ENCODE measurements around the gene CCPG1. TPM values are rescaled to one million over a fixed set of nuclear protein-coding genes. Genes with fewer than 3 reads are reported as not detected.

The CCPG1 gene
- total RNA-seq, 1 experiment from 2014 or later = 27.5 TPM

DNA sequence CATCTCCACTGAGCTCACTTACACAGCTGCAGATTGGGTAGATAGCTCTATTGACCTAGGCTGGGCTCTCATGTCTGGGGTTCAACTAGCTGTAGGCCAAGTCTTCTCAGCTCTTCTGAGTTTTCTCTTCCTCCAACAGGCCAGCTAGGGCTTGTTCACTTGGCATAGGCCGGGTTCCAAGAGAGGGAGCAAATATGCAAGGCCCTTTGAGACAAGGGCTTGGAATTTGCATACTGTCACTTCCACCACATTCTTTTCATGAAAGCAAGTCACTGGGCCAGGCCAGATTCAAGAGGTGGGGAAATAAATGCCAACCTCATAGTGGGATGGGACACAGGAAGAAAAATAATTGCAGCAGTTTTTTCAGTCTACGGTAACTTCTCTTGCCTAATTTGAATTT lies 64.0 kb downstream of the CCPG1 start:
- Histone ChIP-seq H3K4me1 (ENCODE audit: insufficient read depth, low read length, poor library complexity, severe bottlenecking) (peaks cover 21% of the 10 kb centered on the region), H3K36me3 (ENCODE audit: insufficient read depth, low read length, poor library complexity, severe bottlenecking) (no peaks in the 10 kb centered on the region), H3K27ac (ENCODE audit: low read depth, low read length, poor library complexity, severe bottlenecking) (no peak overlapping the region), H3K4me3 (ENCODE audit: low read depth, low read length, poor library complexity, severe bottlenecking) (no peak overlapping the region), H3K27me3 (replicated peaks; ENCODE audit: insufficient read depth, low read depth, low read length, poor library complexity) (no peaks in the 10 kb centered on the region), H3K9me3 (ENCODE audit: low read depth, low read length, poor library complexity, severe bottlenecking) (no peaks in the 10 kb centered on the region)
- ChIA-PET CTCF (no interaction called here), POLR2A (ENCODE audit: low non-redundant PET) (no interaction called here)
- peak; percentile 18 for DNase-seq (ENCODE audit: low spot score)
- TF ChIP-seq EZH2 (IDR thresholded peaks at IDR 0.05; ENCODE audit: borderline replicate concordance, low read depth, low read length, poor library complexity, severe bottlenecking) = no peak
- TF ChIP-seq, protein P1, sequence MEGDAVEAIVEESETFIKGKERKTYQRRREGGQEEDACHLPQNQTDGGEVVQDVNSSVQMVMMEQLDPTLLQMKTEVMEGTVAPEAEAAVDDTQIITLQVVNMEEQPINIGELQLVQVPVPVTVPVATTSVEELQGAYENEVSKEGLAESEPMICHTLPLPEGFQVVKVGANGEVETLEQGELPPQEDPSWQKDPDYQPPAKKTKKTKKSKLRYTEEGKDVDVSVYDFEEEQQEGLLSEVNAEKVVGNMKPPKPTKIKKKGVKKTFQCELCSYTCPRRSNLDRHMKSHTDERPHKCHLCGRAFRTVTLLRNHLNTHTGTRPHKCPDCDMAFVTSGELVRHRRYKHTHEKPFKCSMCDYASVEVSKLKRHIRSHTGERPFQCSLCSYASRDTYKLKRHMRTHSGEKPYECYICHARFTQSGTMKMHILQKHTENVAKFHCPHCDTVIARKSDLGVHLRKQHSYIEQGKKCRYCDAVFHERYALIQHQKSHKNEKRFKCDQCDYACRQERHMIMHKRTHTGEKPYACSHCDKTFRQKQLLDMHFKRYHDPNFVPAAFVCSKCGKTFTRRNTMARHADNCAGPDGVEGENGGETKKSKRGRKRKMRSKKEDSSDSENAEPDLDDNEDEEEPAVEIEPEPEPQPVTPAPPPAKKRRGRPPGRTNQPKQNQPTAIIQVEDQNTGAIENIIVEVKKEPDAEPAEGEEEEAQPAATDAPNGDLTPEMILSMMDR (conservative IDR thresholded peaks at IDR 0.05; ENCODE audit: low read depth, low read length) = no peak
- intact Hi-C loops (cut with micrococcal nuclease; ENCODE audit: unreplicated experiment) = no loop called here
- no TSS peak for BruUV-seq (replicated peaks)

DNA sequence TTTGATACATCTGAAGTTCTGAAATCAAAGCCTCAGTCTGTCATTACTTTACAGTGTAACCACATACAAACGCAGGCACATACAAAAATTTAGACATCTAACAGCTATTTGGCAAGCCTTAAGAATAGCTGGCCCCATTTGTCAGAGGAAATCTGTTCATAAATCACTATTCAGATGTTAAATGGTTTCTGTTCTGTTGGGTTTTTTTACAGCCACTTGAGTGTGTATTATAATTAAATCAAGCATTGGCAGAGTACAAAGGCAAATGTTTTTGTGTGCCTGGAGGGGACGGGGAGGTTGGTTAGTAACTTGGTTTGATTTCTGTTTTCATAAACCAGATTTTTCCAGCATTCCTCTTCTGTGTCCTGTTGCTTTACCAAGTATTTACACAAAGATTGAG lies 65.0 kb downstream of the CCPG1 start:
- CTCF ChIA-PET = no interaction called here

DNA sequence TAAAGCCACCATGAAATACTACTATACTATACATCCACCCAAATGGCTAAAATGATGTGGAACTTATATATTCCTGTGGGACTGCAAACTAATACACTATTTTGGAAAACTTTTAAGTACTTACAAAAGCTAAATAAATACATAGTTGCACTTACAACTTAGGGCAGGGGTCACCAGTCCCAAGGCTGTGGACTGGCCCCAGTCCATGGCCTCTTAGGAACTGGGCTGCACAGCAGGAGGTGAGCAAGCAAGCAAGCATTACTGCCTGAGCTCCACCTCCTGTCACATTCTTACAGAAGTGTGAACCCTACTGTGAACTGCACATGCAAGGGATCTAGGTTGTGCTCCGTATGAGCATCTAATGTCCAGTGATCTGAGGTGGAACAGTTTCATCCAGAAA lies 71.0 kb downstream of the CCPG1 start:
- BruUV-seq (replicated peaks) = no TSS peak
- TF ChIP-seq, protein P1 (conservative IDR thresholded peaks at IDR 0.05; ENCODE audit: low read depth, low read length) = no peak
- no peak for TF ChIP-seq EZH2 (IDR thresholded peaks at IDR 0.05; ENCODE audit: borderline replicate concordance, low read depth, low read length, poor library complexity, severe bottlenecking)
- Histone ChIP-seq H3K9me3 (ENCODE audit: low read depth, low read length, poor library complexity, severe bottlenecking) (no peaks in the 10 kb centered on the region), H3K27me3 (replicated peaks; ENCODE audit: insufficient read depth, low read depth, low read length, poor library complexity) (no peaks in the 10 kb centered on the region), H3K36me3 (ENCODE audit: insufficient read depth, low read length, poor library complexity, severe bottlenecking) (no peaks in the 10 kb centered on the region), H3K4me3 (ENCODE audit: low read depth, low read length, poor library complexity, severe bottlenecking) (no peak overlapping the region), H3K4me1 (ENCODE audit: insufficient read depth, low read length, poor library complexity, severe bottlenecking) (no peaks in the 10 kb centered on the region), H3K27ac (ENCODE audit: low read depth, low read length, poor library complexity, severe bottlenecking) (no peak overlapping the region)
- DNase-seq (ENCODE audit: low spot score) = no peak
- POLR2A ChIA-PET (ENCODE audit: low non-redundant PET) = no interaction called here
- CTCF ChIA-PET = no interaction called here
- intact Hi-C loops (cut with micrococcal nuclease; ENCODE audit: unreplicated experiment) = no loop called here

More for the DNA sequence above, 65.0 kb downstream of the CCPG1 start:
- POLR2A ChIA-PET (ENCODE audit: low non-redundant PET) = interaction anchor here (0.7 kb wide), 1 partner anchor 91 kb away, joined by 3 read pairs; no protein-coding TSS in a partner anchor
- Histone ChIP-seq H3K4me3 (ENCODE audit: low read depth, low read length, poor library complexity, severe bottlenecking) (no peak overlapping the region), H3K27ac (ENCODE audit: low read depth, low read length, poor library complexity, severe bottlenecking) (peak overlapping the region; percentile 10), H3K9me3 (ENCODE audit: low read depth, low read length, poor library complexity, severe bottlenecking) (no peaks in the 10 kb centered on the region), H3K36me3 (ENCODE audit: insufficient read depth, low read length, poor library complexity, severe bottlenecking) (no peaks in the 10 kb centered on the region), H3K4me1 (ENCODE audit: insufficient read depth, low read length, poor library complexity, severe bottlenecking) (peaks cover 21% of the 10 kb centered on the region), H3K27me3 (replicated peaks; ENCODE audit: insufficient read depth, low read depth, low read length, poor library complexity) (no peaks in the 10 kb centered on the region)
- TF ChIP-seq, protein P1 (conservative IDR thresholded peaks at IDR 0.05; ENCODE audit: low read depth, low read length) = no peak
- TF ChIP-seq EZH2 (IDR thresholded peaks at IDR 0.05; ENCODE audit: borderline replicate concordance, low read depth, low read length, poor library complexity, severe bottlenecking) = no peak
- intact Hi-C loops (cut with micrococcal nuclease; ENCODE audit: unreplicated experiment) = no loop called here
- DNase-seq (ENCODE audit: low spot score) = peak; percentile 73
- BruUV-seq (replicated peaks) = no TSS peak
